Gastroesophageal sphincter (tissue), 4 donors: ENCODE measurements around the gene IFT74. TPM values are rescaled to one million over a fixed set of nuclear protein-coding genes. Genes with fewer than 3 reads are reported as not detected.

Source experiments
- ATAC-seq: fragments of 150-250 bp; one replicate; pipeline ENCODE4 v1.9.1; 2016; ENCODE audit warnings: mild to moderate bottlenecking, moderate library complexity
- H3K27ac ChIP-seq, 4 donors: fragments of 200-600 bp; sonication (generic) in 3 of 4; 1 replicate in 3 of 4; 2 replicates in 1 of 4; pipeline ENCODE4 v1.5.1; 2016 to 2019
- H3K27me3 ChIP-seq: fragments of 200-600 bp; sonication (generic); one replicate; pipeline ENCODE4 v1.5.1; 2019
- H3K36me3 ChIP-seq, 2 donors: fragments of 200-600 bp; sonication (generic); one replicate each; pipeline ENCODE4 v1.5.1; 2019; ENCODE audit warnings: control low read depth in 1 of 2
- H3K4me1 ChIP-seq, 3 donors: fragments of 200-600 bp; sonication (generic); 1 replicate in 2 of 3; 2 replicates in 1 of 3; pipeline ENCODE4 v1.5.1; 2016 to 2019; ENCODE audit warnings: control low read depth in 2 of 3
- H3K4me3 ChIP-seq, 2 donors: fragments of 200-600 bp; sonication (generic); one replicate each; pipeline ENCODE4 v1.5.1; 2019; ENCODE audit warnings: mild to moderate bottlenecking in 1 of 2, moderate library complexity in 1 of 2
- H3K9me3 ChIP-seq, 3 donors: fragments of 200-600 bp; sonication (generic); one replicate each; pipeline ENCODE4 v1.5.1; 2017 to 2019; ENCODE audit warnings: control low read depth in 2 of 3
- EP300 ChIP-seq: sonication (generic); formaldehyde crosslinking; IDR thresholded peaks from one replicate; pipeline ENCODE4 v1.6.1; 2017; ENCODE audit warnings: antibody characterized with exemption, mild to moderate bottlenecking
- POLR2A ChIP-seq, 2 donors: fragments of 450-650 bp; IDR thresholded peaks; one replicate each; pipeline ENCODE4 v1.6.1; 2017; ENCODE audit warnings: antibody characterized with exemption in 2 of 2, mild to moderate bottlenecking in 2 of 2, moderate library complexity in 1 of 2
- POLR2AphosphoS5 ChIP-seq: sonication (generic); formaldehyde crosslinking; IDR thresholded peaks from one replicate; pipeline ENCODE4 v1.6.1; 2017; ENCODE audit warnings: antibody characterized with exemption
- WGBS, 2 donors: methylation state at CpG; one replicate each; pipeline ENCODE4 v1.1.5; 2018; ENCODE audit warnings: low coverage in 1 of 2; 5-methylcytosine and 5-hydroxymethylcytosine counted together
- total RNA-seq, 4 donors: library from RNA; depleted of rRNA; stranded (reverse); fragments of >200 nt; gene quantifications; one replicate each; pipeline ENCODE4 v1.1.0, GENCODE V29; 2016
- TF ChIP-seq, protein P1 (sequence below), 4 experiments: fragments of 200-600 bp in 2 of 4; fragments of 450-650 bp in 2 of 4; sonication (generic) in 1 of 4; IDR thresholded peaks; one replicate each; pipeline ENCODE4 v1.5.1; 2017 to 2019; ENCODE audit warnings: antibody characterized with exemption in 4 of 4, mild to moderate bottlenecking in 2 of 4, moderate library complexity in 2 of 4

IFT74 gene
- total RNA-seq, 4 donors from 2014 or later = 16.7 to 28.0 (median 19.2) TPM

DNA sequence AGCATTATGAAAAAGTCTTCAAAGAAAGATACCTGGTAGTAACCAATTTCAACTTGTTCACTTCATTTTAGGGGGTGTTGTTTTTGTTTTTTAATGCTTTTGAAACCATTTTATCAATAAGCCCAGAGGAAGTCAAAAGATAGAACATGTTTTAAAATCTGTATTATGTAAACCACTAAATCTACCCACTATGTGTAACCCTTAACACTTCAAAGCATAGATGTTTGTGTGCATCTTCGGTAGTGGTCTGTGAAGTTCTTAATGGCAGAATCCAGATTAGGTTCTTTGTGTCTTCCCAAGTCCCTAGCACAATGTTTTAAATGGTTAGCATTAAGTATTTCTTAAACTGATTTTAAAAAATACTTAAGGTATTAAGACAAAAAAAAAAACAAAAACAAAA, 15.4 kb upstream of the IFT74 start:
- ATAC-seq = no peak
- no peaks in the 10 kb centered on the region for H3K36me3 ChIP-seq
- no peaks in the 10 kb centered on the region for H3K27me3 ChIP-seq
- no peak overlapping the region for H3K4me3 ChIP-seq
- peaks cover 4 to 33% (median 5%) of the 10 kb centered on the region in 3 donors for H3K4me1 ChIP-seq
- WGBS, 2 donors = 86 to 91% methylated on average over 1 of the region's 1 CpG
- H3K27ac ChIP-seq = no peak overlapping the region
- peaks cover 0 to 12% (median 0%) of the 10 kb centered on the region in 3 donors for H3K9me3 ChIP-seq
- no peak for TF ChIP-seq POLR2AphosphoS5
- TF ChIP-seq EP300 = no peak
- no peak for TF ChIP-seq POLR2A (IDR thresholded peaks at IDR 0.05)
- TF ChIP-seq, protein P1, sequence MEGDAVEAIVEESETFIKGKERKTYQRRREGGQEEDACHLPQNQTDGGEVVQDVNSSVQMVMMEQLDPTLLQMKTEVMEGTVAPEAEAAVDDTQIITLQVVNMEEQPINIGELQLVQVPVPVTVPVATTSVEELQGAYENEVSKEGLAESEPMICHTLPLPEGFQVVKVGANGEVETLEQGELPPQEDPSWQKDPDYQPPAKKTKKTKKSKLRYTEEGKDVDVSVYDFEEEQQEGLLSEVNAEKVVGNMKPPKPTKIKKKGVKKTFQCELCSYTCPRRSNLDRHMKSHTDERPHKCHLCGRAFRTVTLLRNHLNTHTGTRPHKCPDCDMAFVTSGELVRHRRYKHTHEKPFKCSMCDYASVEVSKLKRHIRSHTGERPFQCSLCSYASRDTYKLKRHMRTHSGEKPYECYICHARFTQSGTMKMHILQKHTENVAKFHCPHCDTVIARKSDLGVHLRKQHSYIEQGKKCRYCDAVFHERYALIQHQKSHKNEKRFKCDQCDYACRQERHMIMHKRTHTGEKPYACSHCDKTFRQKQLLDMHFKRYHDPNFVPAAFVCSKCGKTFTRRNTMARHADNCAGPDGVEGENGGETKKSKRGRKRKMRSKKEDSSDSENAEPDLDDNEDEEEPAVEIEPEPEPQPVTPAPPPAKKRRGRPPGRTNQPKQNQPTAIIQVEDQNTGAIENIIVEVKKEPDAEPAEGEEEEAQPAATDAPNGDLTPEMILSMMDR (IDR thresholded peaks at IDR 0.05) = no peak

DNA sequence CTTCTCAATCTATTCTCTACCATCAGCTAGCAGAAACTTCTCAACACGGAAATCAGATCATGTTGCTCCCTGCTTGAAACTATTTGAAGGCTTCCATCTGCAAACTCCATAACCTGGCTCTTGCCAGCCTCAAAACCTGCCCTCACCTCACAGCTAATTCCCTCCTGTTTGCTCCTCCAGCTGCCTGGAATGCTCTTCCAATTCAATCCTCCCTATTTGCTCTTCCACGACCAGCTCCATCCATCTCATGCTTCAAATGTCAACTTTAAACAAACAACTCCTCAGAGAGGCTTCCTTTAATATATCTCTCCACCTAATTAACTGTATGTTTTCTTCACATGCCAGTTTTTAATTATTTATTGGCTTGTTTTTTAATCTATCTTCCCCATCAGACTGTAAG, 10.6 kb upstream of the IFT74 start:
- TF ChIP-seq EP300 (no peak), POLR2A (IDR thresholded peaks at IDR 0.05) (no peak), POLR2AphosphoS5 (no peak)
- TF ChIP-seq, protein P1 (IDR thresholded peaks at IDR 0.05) = no peak
- Histone ChIP-seq H3K4me3 (peak overlapping the region; percentile 69 to 70), H3K27ac (no peak overlapping the region), H3K4me1 (peaks cover 6 to 38% (median 13%) of the 10 kb centered on the region in 3 donors), H3K36me3 (no peaks in the 10 kb centered on the region), H3K27me3 (no peaks in the 10 kb centered on the region), H3K9me3 (no peaks in the 10 kb centered on the region)
- no peak for ATAC-seq
- 4 to 21% methylated on average over 2 of the region's 2 CpGs for WGBS, 2 donors

DNA sequence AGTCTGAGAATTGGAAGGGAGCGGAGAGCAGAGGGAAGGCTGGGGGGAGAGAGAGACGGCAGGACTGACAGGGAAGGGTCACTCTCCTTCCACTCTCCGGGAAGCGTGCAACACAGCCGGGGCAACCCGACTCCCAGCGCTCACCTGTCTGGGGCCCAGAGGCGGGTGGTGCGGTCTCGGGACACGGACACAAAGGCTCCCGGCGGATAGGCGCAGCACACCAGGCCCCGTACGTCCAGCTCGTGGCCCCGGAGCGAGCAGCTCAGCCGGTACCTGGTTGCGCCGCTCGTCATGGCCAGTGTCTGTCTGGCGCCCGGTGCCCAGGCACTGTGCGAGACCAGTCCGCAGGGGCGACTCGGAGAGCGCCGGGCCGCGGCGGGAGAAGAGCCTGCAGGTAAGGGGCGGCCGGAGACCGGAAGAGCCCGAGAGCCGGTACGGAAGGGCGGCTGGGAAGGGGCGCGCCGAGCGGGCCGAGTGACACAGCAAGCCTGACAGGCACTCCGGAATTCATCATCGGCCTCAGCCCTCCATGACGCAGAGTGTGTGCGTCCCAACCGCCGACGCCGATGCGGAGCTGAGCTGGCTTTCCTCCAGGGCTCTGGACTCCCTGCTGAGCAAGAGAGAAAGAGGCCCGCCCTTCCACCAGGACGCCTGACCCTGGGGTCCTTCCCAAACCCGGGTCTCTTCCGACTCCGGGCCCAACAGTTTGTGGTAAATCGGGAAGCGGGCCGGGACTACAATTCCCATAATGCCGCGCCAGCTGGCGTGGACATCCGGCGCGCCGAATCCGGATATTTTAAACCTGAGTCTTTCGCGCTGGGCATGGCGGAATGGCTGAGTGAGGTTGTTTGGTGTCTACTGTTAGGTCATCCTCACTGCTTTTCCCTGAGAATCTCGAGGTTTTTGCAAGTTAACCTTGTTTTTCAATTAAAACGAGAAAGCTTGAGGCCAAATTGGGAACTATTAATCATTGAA, 9.2 kb upstream of the IFT74 start, which contains the start of gene PLAA:
PLAA (minus strand) TSS at position 490 of the 975 bp plus-strand sequence; CDS start at position 293, 197 bp downstream.
- Histone ChIP-seq H3K4me3 (peak within 1 kb of the TSS; percentile 69 to 70), H3K27ac (peak within 1 kb of the TSS; percentile 79 to 98 (median 95)), H3K9me3 (no peaks in the 10 kb centered on the region), H3K4me1 (peaks cover 6 to 38% (median 13%) of the 10 kb centered on the region in 3 donors), H3K27me3 (no peaks in the 10 kb centered on the region), H3K36me3 (no peaks in the 10 kb centered on the region)
- WGBS, 2 donors = 0% methylated on average over 5 to 22 of the region's 76 CpGs
- ATAC-seq = peak; percentile 99
- TF ChIP-seq EP300 (no peak), POLR2A (IDR thresholded peaks at IDR 0.05) (peak; percentile 41 to 67), POLR2AphosphoS5 (peak; percentile 72)
- TF ChIP-seq, protein P1 (IDR thresholded peaks at IDR 0.05) = peak in 2 of 4 experiments; percentile 28 to 34

DNA sequence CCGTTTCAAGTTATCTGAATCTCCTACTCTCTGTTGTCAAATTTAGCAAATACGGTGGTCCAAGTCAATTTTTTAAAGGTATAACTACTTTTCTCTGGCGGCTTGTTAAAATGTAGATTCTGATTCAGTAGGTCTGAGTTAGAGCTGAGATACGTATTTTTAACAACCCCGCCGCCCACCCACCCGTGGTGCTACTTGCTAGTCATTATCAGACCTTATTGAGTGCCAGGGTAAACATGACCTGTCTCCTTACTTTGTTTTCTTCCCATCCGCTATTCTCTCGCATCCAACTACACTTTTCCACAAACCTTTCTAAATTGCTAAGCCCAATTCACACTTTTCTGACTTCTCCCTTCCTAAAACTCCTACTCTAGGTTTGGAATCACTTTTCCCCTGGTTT, 8.5 kb upstream of the IFT74 start:
- H3K27me3 ChIP-seq = no peaks in the 10 kb centered on the region
- WGBS, 2 donors = 0% methylated on average over 8 to 9 of the region's 9 CpGs
- H3K4me1 ChIP-seq = peaks cover 6 to 38% (median 13%) of the 10 kb centered on the region in 3 donors
- H3K9me3 ChIP-seq = no peaks in the 10 kb centered on the region
- ATAC-seq = no peak
- peak overlapping the region; percentile 79 to 98 (median 95) for H3K27ac ChIP-seq
- peak overlapping the region; percentile 69 to 70 for H3K4me3 ChIP-seq
- no peaks in the 10 kb centered on the region for H3K36me3 ChIP-seq
- TF ChIP-seq, protein P1 (IDR thresholded peaks at IDR 0.05) = no peak
- TF ChIP-seq EP300 (no peak), POLR2AphosphoS5 (no peak), POLR2A (IDR thresholded peaks at IDR 0.05) (no peak)
